PFSK-1 (cell line): ENCODE results near the gene SYNJ2.

Source experiments
- POLR2AphosphoS5 ChIP-seq: IDR thresholded peaks from 2 replicates; pipeline ENCODE4 v1.6.1; 2012; ENCODE audit warnings: low read depth, mild to moderate bottlenecking, control low read depth, low read length, moderate library complexity
- SIN3A ChIP-seq: IDR thresholded peaks from 2 replicates; pipeline ENCODE4 v1.6.1; 2012; ENCODE audit warnings: mild to moderate bottlenecking, low read length, moderate library complexity, borderline replicate concordance; ENCODE audit not compliant: insufficient read depth
- TAF1 ChIP-seq: IDR thresholded peaks from 2 replicates; pipeline ENCODE4 v1.6.1; 2012; ENCODE audit warnings: low read length, control low read depth, borderline replicate concordance; ENCODE audit not compliant: insufficient read depth

- TF ChIP-seq TAF1 = no peak
- no peak for TF ChIP-seq POLR2AphosphoS5
- no peak for TF ChIP-seq SIN3A
Observed at GRCh38 chr6:157997893-157998608, 16.4 kb downstream of the SYNJ2 start.
